Ovary (tissue), 3 donors: ENCODE results near the gene COMTD1.

Experiments
- CTCF ChIP-seq, 3 donors: fragments of 450-650 bp in 2 of 3; fragments of 200-600 bp in 1 of 3; IDR thresholded peaks; one replicate each; pipeline versions ENCODE4 v1.5.1 to v1.8.0; 2016 to 2022; ENCODE audit warnings: antibody characterized with exemption in 3 of 3, mild to moderate bottlenecking in 1 of 3
- EP300 ChIP-seq: sonication (generic); formaldehyde crosslinking; IDR thresholded peaks from one replicate; pipeline ENCODE4 v1.6.1; 2017; ENCODE audit warnings: antibody characterized with exemption
- POLR2A ChIP-seq: fragments of 450-650 bp; IDR thresholded peaks from one replicate; pipeline ENCODE4 v1.6.1; 2017; ENCODE audit warnings: antibody characterized with exemption, mild to moderate bottlenecking, moderate library complexity
- donor health status: DM: no; HTN: no; CAD: no.

- TF ChIP-seq CTCF (IDR thresholded peaks at IDR 0.05) (no peak), POLR2A (no peak), EP300 (no peak)
These were observed 28.5 kb downstream of the COMTD1 start for GRCh38 chr10:75207079-75207856.
